Esophagus muscularis mucosa (tissue), 4 donors: ENCODE results near the gene RELCH. TPM values are rescaled to one million over a fixed set of nuclear protein-coding genes. Genes with fewer than 3 reads are reported as not detected.

Source experiments
- DNase-seq: peaks from one replicate; pipeline ENCODE4 v3.0.0-alpha.2; 2017; ENCODE audit errors: extremely low spot score
- H3K27ac ChIP-seq, 4 donors: fragments of 200-600 bp; sonication (generic); replicated peaks in 1 of 4; 1 replicate in 3 of 4; 2 replicates in 1 of 4; pipeline ENCODE4 v1.5.1; 2016 to 2019; ENCODE audit warnings: mild to moderate bottlenecking in 1 of 4
- H3K27me3 ChIP-seq, 4 donors: fragments of 200-600 bp; sonication (generic); one replicate each; pipeline versions ENCODE4 v1.5.1 to v1.6.0; 2016 to 2019
- H3K36me3 ChIP-seq, 4 donors: fragments of 200-600 bp; sonication (generic); one replicate each; pipeline ENCODE4 v1.5.1; 2016 to 2019
- H3K4me1 ChIP-seq, 4 donors: fragments of 200-600 bp; sonication (generic); one replicate each; pipeline ENCODE4 v1.5.1; 2016 to 2019
- H3K4me3 ChIP-seq, 4 donors: fragments of 200-600 bp; sonication (generic); 1 replicate in 2 of 4; 2 replicates in 2 of 4; pipeline ENCODE4 v1.5.1; 2016 to 2019; ENCODE audit warnings: mild to moderate bottlenecking in 4 of 4, moderate library complexity in 1 of 4
- H3K9me3 ChIP-seq, 4 donors: fragments of 200-600 bp; sonication (generic); 1 replicate in 3 of 4; 2 replicates in 1 of 4; pipeline ENCODE4 v1.5.1; 2016 to 2019
- EP300 ChIP-seq: sonication (generic); formaldehyde crosslinking; IDR thresholded peaks from one replicate; pipeline ENCODE4 v1.6.1; 2017; ENCODE audit warnings: antibody characterized with exemption
- POLR2A ChIP-seq: fragments of 450-650 bp; IDR thresholded peaks from one replicate; pipeline ENCODE4 v1.6.1; 2017; ENCODE audit warnings: antibody characterized with exemption, moderate library complexity, mild to moderate bottlenecking, low read depth
- POLR2AphosphoS5 ChIP-seq, 2 donors: sonication (generic); formaldehyde crosslinking; IDR thresholded peaks; one replicate each; pipeline ENCODE4 v1.6.1; 2017; ENCODE audit warnings: antibody characterized with exemption in 2 of 2
- WGBS: methylation state at CpG from one replicate; pipeline ENCODE4 v1.1.5; 2018; 5-methylcytosine and 5-hydroxymethylcytosine counted together
- intact Hi-C: fragments of 100-400 bp; cut with DNase I; formaldehyde crosslinking; loops from one replicate; pipeline ENCODE4 v1.15.1; 2023
- total RNA-seq, 4 donors: library from RNA; depleted of rRNA; stranded (reverse); fragments of >200 nt; gene quantifications; one replicate each; pipeline versions ENCODE4 v1.1.0 to v1.2.1, GENCODE V29; 2016
- TF ChIP-seq, protein P1 (sequence below), 3 experiments: fragments of 200-600 bp in 2 of 3; fragments of 450-650 bp in 1 of 3; sonication (generic) in 2 of 3; IDR thresholded peaks; one replicate each; pipeline ENCODE4 v1.5.1; 2017 to 2019; ENCODE audit warnings: antibody characterized with exemption in 3 of 3, mild to moderate bottlenecking in 2 of 3, moderate library complexity in 1 of 3

RELCH gene
- total RNA-seq, 4 donors from 2014 or later, result 15.9 to 17.9 (median 17.5) TPM

DNA sequence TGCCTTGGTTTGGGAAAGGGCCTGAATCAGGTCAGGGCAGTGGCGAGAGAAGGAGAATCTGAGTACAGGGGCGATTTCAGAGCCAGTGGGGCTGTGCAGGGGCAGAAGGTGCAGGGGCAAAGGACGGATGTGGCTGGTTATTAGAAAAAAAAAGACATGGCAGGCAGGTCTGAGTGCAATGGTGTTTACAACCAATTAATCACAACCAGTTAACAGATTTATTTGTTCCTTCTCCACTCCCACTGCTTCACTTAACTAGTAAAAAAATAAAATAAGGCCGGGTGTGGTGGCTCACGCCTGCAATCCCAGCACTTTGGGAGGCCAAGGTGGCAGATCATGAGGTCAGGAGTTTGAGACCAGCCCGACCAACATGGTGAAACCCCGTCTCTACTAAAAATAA is 143.6 kb downstream of the RELCH start:
- no peaks in the 10 kb centered on the region for H3K9me3 ChIP-seq
- TF ChIP-seq, protein P1, sequence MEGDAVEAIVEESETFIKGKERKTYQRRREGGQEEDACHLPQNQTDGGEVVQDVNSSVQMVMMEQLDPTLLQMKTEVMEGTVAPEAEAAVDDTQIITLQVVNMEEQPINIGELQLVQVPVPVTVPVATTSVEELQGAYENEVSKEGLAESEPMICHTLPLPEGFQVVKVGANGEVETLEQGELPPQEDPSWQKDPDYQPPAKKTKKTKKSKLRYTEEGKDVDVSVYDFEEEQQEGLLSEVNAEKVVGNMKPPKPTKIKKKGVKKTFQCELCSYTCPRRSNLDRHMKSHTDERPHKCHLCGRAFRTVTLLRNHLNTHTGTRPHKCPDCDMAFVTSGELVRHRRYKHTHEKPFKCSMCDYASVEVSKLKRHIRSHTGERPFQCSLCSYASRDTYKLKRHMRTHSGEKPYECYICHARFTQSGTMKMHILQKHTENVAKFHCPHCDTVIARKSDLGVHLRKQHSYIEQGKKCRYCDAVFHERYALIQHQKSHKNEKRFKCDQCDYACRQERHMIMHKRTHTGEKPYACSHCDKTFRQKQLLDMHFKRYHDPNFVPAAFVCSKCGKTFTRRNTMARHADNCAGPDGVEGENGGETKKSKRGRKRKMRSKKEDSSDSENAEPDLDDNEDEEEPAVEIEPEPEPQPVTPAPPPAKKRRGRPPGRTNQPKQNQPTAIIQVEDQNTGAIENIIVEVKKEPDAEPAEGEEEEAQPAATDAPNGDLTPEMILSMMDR (IDR thresholded peaks at IDR 0.05), result no peak
- TF ChIP-seq POLR2AphosphoS5 (IDR thresholded peaks at IDR 0.05) (no peak), POLR2A (no peak), EP300 (no peak)
- H3K27me3 ChIP-seq, result peaks cover 0 to 76% (median 30%) of the 10 kb centered on the region in 4 donors
- no peaks in the 10 kb centered on the region for H3K36me3 ChIP-seq
- 90% methylated on average over 7 of the region's 7 CpGs for WGBS
- H3K4me3 ChIP-seq, result no peak overlapping the region
- H3K4me1 ChIP-seq, result peaks cover 9 to 21% (median 14%) of the 10 kb centered on the region in 4 donors
- DNase-seq, result no peak
- no peak overlapping the region for H3K27ac ChIP-seq
- intact Hi-C loops, result no loop called here

DNA sequence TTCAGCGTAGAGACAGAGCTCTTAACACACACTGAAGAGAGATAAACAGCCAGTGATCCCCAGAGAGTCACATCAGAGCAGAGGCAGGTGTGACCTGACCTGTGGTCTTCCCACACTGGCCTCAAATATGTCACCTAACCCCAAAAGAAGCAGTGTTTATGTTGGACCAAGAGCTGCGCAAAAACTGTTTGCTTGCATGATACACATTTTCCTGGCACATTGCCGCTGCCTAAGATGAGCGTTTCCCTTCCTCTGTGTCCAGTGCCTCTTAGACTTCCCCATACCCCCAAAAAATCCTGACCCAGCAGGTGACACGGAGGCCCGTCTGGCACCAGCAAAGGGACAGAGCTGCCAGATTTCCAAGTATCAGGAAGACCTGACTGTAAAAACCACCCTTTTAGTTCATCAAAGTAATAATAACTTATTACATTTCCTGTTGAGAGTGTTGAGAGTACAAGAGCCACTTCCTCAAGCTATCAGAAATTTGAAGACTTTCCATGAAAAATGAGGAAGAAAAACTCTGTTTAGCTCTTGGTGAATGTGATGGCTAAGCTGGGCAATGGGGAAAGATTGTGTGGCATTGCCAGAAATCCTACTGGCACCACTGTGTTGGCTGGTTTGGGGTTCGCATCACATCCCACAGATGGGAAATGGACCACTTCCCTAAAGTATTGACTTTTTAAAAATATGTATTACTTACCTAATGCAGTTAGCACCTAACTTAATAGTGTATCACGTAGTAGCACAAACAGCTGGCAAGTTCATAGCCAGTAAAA is 144.7 kb downstream of the RELCH start:
- peaks cover 0 to 65% (median 19%) of the 10 kb centered on the region in 4 donors for H3K27me3 ChIP-seq
- H3K9me3 ChIP-seq, result no peaks in the 10 kb centered on the region
- 59% methylated on average over 8 of the region's 8 CpGs for WGBS
- TF ChIP-seq EP300, result no peak
- TF ChIP-seq POLR2AphosphoS5 (IDR thresholded peaks at IDR 0.05), result peak in 1 of 2 donors; percentile 20
- TF ChIP-seq, protein P1 (IDR thresholded peaks at IDR 0.05), result no peak
- no peak for TF ChIP-seq POLR2A
- intact Hi-C loops, result no loop called here
- no peak overlapping the region for H3K27ac ChIP-seq
- H3K4me3 ChIP-seq, result no peak overlapping the region
- H3K36me3 ChIP-seq, result no peaks in the 10 kb centered on the region
- H3K4me1 ChIP-seq, result peaks cover 0 to 11% (median 3%) of the 10 kb centered on the region in 4 donors
- DNase-seq, result no peak

DNA sequence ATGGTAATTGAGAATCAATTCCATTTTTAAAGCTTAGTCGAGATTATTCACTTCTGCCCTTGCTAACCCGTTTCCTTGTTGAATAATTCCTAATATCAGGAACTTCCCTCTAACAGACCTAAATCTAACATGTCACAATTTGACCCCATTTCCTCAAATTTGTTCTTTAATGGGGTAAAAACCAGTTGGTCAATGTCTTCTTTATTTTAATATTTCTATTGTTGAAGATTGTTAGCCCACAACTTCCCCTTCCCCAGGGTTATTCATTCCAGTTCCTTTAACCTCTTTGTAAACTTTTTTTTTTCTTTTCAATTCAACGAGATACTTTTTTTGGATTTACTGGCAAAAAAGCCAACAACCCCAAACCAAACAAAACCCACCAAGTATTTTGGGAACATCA is 145.4 kb downstream of the RELCH start:
- H3K9me3 ChIP-seq, result no peaks in the 10 kb centered on the region
- 74% methylated on average over 3 of the region's 3 CpGs for WGBS
- TF ChIP-seq POLR2A, result no peak
- TF ChIP-seq POLR2AphosphoS5 (IDR thresholded peaks at IDR 0.05), result no peak
- TF ChIP-seq, protein P1 (IDR thresholded peaks at IDR 0.05), result no peak
- no peak for TF ChIP-seq EP300
- H3K4me1 ChIP-seq, result peaks cover 0 to 11% (median 3%) of the 10 kb centered on the region in 4 donors
- peaks cover 0 to 59% (median 12%) of the 10 kb centered on the region in 4 donors for H3K27me3 ChIP-seq
- no peak for DNase-seq
- H3K36me3 ChIP-seq, result no peaks in the 10 kb centered on the region
- intact Hi-C loops, result no loop called here
- H3K4me3 ChIP-seq, result no peak overlapping the region
- H3K27ac ChIP-seq, result no peak overlapping the region

DNA sequence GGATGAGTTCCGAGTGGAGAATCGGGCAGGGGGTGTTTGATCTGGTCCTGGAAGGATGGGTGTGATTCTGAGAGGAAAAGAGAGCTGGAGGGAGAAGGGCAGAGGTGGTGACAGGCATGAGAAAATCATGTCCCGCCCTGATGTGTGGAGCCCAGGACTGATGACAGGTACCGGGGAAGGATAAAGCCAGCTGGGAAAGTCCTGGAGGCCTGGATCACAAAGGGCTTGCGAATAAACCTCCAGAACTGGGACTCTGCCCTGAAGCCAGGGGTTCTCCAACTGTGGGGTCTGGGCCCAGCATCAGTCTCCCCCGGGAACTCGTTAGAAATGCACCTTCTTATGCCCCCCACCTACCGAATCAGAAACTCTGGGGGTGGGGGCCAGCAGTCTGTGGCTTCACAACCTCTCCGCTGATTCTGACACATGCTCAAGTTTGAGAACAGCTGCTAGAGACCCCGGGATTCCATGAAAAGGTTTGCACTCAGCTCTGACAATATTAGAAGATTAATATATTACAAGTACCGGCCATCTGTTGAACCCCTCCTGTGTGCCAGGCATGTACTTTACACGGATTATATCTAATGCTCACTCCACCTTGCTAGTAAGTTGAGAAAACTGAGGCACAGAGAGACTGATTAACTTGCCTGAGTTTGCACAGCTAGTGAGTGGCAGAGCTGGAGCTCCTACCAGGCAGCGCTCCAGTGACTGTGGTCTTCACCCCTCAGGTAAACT is 146.1 kb downstream of the RELCH start:
- intact Hi-C loops, result no loop called here
- no peak for TF ChIP-seq POLR2A
- TF ChIP-seq POLR2AphosphoS5 (IDR thresholded peaks at IDR 0.05), result no peak
- TF ChIP-seq, protein P1 (IDR thresholded peaks at IDR 0.05), result no peak
- no peak for TF ChIP-seq EP300

More for the DNA sequence above, 146.1 kb downstream of the RELCH start:
- Histone ChIP-seq H3K27ac (no peak overlapping the region), H3K36me3 (no peaks in the 10 kb centered on the region), H3K4me1 (peaks cover 0 to 11% (median 3%) of the 10 kb centered on the region in 4 donors), H3K9me3 (no peaks in the 10 kb centered on the region), H3K27me3 (peaks cover 0 to 52% (median 5%) of the 10 kb centered on the region in 4 donors), H3K4me3 (no peak overlapping the region)
- DNase-seq, result no peak
- 87% methylated on average over 12 of the region's 13 CpGs for WGBS
